ENCODE measurements around the gene POLR2J3.
"Not testable (repeated sequence)": the region's sequence is repeated elsewhere in the genome, so short reads cannot be mapped to it uniquely, and the experiment has no call there.

Gene POLR2J3

DNA sequence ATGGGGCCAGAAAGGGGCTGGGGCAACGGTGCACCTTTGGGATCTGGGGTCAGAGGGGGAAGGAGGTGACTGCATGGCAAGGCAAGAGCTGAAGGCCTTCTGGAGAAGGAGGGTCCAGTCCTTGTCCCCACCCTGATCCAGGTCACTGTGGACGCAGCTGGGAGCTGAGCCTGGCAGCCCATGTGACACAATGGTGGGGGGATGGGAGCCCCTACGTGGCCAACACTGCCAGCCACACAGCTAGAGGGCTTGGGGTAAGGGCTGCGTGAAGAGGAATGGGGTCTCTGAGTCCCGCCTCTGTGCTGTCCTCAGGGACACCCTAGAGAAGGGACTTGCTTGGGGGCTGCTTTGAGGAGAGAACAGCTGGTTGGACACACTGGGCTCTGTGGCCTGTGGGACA lies 9.3 kb upstream of the POLR2J3 start:
- not testable (repeated sequence) for DNase-seq

DNA sequence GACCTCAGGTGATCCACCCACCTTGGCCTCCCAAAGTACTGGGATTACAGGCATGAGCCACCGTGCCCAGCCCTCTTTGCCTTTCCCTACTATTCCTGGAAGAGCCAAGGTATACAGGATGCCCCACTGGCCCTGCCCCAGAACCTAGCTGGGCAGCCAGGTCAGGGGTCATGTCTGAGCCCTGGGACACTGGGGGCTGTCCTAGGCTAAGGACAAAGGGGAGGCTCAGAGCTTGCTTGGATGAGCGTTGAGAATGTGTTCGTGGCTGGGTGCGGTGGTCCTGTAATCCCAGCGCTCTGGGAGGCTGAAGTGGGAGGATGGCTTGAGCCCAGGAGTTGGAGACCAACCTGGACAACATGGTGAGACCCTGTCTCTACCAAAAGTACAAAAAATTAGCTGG lies 6.1 kb upstream of the POLR2J3 start:
- DNase-seq = not testable (repeated sequence)

DNA sequence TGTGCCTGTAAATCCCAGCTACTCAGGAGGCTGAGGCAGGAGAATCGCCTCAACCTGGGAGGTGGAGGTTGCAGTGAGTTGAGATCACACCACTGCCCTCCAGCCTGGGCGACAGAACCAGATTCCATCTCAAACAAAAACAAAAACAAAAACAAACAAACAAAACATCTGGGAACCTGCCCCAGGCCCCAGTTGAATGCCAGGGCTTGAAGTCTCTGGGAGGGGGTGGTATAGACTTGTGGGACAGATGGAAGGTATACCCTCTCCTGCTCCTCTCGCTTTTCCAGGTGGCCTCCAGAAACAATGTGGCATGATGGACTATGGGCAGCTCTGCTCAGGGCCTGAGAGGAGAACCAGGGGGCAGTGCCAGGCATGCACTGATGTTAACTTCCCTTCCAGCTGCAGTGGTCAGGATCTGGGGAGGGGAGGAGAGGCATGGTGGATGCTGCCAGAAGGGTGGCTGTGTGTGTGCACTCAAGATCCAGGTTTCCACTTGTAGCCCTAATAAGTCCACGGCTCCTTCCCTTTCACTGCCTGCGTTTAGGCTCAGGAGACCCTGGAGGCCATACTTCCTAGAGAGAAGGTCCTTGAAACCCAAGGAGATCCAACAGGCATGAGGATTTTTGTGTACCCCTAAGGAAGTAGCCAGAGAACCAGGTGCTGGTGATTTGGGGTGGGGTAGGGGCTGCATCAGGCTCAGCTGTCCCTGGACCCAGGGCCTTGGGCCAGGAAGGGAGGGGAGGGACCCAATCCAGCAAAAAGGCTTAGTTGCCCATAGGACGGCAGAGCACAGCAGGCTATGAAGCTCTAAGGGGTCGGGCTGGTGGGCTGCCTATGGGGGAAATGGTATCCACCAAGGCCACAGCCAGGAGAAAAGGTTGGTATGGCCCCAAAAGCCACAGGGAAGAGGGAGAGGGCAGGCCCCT lies 5.2 kb upstream of the POLR2J3 start:
- DNase-seq = not testable (repeated sequence)

DNA sequence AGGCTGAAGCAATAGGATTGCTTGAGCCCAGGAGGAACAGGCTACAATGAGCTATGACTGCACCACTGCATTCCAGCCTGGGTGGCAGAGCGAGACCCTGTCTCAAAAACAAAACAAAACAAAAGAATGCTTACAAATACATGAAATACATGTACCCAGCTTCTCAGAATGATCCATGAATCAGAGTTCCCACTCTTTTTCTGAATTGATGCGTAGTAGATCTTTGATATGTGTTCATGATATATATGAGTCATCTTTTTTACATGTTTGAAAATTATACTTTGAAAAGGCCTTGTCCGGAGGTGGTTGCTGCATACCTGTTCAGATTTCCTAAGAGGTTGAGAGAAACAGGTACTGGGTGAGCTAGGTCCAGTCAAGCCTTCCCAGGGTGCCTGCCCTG lies 4.0 kb upstream of the POLR2J3 start:
- not testable (repeated sequence) for DNase-seq

DNA sequence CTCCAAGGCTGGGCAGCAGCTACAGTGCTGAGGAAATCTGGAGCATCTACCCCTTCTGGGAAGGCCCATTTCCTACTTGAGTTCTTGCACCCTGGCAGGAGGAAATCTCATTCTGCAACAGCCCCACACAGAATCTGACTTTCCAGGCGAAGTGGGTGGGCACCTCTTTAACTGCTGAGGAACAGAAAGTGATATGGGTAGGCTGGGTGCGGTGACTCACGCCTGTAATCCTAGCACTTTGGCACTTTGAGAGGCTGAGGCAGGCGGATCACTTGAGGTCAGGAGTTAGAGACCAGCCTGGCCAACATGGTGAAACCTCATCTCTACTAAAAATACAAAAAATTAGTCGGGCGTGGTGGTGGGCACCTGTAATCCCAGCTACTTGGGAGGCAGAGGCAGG lies 2.2 kb upstream of the POLR2J3 start:
- not testable (repeated sequence) for DNase-seq

DNA sequence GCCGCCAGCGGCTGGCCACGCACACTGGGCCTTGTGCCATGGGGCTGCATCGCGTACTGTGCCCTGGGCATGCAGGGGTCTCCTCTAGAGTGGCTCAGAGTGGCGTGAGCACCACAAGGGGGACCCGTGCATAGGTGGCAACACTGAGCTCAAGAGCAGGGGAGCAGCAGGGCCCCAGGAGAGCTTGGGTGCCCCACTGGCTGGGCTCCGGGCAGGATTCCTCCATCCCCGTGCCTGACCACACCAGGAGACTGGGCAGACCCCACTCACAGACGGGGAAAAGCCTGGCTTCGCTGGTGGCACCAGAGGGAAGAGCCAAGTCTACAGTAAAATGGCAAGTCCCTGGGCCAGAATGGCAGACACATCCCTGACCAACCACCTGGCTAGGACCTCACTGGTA lies 3.8 kb downstream of the POLR2J3 start:
- not testable (repeated sequence) for DNase-seq

DNA sequence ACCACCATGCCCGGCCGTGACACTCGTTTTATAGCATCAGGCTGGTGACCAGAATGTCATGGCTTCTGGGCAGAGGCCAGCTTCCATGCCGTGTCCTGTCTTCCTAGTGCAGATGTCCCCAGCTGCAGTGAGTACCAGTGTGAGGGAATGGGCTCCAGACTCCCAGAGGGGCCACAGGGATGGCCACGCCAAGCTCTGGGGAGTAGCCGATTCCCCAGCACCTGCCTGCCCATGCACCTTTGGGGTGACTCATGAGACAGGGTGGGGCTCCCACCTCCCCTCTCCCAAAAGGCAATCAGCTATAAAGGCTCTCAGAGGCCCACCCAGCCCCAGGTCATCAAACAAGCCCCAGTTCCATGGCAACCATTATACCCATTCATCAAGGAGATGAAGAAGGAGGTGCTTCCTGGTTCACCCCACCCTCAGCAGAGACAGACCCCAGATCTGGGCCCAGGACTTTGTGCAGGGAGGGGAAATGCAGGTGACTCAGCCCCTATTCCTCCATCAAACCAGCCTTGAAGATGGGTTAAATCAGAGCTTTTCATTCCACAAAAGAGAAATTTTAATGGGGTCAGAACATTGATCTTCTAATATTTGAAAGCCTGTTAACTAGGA lies 21.5 kb downstream of the POLR2J3 start, which contains the start of gene SPDYE2:
Gene SPDYE2, plus strand, starts transcription at position 419 of the 615 bp plus-strand sequence. CDS start 2,030 bp downstream, outside the sequence.
- not testable (repeated sequence) for DNase-seq

DNA sequence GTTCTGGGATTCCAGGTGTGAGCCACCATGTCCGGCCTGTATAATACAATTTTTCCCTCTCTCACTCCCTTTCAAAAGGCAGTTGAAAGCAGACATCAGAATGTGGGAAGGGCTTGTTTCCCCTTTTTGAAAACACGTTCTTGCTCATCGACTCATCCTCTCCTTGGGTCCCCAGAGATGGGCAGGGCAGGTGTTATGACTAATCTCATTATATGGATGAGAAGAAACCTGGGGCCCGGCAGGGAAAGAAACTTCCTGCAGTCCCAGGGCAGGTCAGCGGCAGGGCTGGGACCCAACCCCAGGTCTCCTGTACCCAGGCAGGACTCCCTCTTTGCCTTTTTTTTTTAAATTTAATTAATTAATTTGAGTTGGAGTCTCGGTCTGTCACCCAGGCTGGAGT lies 26.0 kb downstream of the POLR2J3 start:
- DNase-seq = not testable (repeated sequence)

DNA sequence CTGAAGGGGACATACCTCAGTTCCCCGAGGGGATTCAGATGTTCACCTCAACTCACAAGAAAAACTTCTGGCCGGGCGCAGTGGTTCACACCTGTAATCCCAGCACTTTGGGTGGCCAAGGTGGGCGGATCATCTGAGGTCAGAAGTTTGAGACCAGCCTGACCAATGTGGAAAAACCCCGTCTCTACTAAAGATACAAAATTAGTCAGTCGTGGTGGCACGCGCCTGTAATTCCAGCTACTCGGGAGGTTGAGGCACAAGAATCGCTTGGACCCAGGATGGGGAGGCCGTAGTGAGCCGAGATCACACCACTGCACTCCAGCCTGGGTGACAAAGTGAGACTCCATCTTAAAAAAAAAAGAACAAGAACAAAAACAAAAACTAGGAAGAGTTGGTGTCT lies 27.1 kb downstream of the POLR2J3 start:
- DNase-seq = not testable (repeated sequence)

DNA sequence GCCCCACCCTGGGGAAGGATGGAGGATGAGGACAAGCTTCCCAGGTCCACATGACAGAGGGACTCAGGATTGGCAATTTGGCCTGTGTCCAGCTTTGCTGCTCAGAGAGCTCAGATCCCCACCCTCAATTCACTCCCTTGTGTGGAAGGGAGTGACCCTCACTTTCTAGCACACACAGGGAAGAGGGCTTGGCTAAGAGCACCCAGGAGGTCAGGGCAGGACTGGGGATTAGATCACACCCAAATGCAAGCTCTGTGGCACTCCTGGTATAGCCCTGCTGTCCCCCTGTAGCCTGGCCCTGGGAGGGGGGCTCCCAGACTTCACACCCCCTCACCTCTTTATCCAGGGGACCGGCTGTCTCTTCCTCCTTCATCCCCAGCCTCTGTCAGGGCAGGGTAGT lies 28.0 kb downstream of the POLR2J3 start:
- DNase-seq = not testable (repeated sequence)

DNA sequence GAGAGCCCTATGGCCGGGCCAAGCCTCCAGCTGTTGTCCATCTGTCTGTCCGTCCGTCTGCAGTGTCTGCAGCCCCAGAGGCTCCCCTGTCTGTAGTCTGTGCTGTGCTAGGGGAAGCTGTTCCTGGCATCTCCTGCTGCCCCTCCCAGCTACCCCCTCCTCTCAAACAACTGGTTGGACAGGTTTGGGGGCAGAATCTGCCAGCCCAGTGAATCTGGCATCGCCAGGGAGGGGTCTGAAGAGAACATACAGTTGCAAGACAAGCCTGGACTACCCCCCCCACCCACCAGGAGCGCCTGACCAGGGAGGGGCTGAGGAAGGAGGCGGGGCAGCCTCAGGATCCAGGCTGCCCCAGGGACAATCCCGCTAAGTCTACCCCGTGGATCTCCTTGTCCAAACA lies 28.8 kb downstream of the POLR2J3 start, which contains the start of gene UPK3BL2:
Gene UPK3BL2, minus strand, starts transcription at position 101 of the 400 bp plus-strand sequence. Its CDS starts 60 bp downstream, at position 41.
- not testable (repeated sequence) for DNase-seq

DNA sequence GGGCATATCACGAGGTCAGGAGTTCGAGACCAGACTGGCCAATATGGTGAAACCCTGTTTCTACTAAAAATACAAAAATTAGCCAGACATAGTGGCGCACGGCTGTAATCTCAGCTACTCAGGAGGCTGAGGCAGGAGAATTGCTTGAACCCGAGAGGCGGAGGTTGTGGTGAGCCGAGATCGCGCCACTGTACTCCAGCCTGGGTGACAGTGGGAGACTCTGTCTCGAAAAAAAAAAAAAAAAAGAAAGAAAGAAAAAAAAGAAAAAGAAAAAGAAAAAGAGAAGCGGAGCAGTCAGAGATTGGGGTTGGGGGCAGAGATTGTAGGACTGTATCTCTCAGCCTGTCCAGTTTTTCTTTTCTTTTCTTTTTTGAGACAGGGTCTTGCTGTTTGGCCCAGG lies 29.6 kb downstream of the POLR2J3 start:
- DNase-seq = not testable (repeated sequence)

DNA sequence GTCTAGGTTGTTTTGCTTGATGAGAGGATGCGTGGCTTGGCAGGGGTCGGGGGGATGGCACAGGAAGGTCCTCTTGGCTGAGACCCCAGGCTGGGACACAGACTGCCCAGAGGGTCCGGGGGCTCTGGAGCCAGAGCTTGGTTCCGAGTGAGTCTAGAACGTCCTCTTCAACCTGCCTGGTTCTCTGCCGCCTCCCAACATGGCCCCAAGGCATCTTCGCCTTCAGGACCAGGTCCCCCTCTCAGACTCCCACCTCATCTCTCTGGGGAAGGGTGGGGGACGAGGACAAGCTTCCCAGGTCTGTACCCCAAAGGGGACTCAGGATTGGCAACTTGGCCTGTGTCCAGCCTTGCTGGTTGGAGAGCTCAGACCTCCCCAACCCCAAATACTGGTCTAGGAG lies 30.3 kb downstream of the POLR2J3 start:
- DNase-seq = not testable (repeated sequence)

DNA sequence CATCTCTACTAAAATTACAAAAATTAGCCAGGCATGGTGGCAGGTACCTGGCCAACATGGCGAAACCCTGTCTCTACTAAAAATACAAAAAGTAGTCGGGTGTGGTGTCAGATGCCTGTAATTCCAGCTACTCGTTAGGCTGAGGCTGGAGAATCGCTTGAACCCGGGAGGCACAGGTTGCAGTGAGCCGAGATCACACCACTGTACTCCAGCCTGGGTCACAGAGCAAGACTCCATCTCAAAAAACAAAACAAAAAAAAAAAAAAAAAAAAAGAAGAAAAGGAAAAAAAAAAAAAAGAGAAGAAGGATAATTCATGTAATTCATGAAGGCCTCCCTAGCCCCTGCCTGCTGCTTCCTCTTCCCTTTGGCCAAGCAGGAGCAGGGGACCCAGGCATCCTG lies 31.8 kb downstream of the POLR2J3 start:
- not testable (repeated sequence) for DNase-seq

DNA sequence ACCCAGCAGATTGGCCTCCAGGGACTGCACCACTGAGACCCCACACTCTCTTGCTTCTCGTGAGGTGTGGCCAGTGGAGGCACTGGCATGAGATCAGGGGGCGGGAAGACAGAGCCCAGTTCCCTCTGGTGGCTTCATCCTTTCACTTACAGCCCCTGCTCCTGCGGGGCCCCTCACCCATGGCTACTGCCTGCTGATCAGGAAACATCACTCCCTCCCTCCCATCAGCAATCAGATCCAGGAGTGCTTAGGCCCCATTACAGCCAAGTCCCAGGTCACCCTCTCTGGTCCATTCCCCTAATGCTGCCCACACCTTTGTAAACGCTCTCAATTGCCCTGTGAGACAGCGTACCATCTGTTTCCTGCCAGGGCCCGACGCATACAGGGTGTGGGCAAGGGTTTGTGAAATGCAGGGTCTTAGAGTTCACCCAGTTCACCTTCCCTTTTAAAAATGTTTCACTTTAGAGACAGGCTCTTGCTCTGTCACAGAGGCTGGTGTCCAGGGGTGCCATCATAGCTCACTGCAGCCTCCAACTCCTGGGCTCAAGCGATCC lies 37.2 kb downstream of the POLR2J3 start:
- not testable (repeated sequence) for DNase-seq

DNA sequence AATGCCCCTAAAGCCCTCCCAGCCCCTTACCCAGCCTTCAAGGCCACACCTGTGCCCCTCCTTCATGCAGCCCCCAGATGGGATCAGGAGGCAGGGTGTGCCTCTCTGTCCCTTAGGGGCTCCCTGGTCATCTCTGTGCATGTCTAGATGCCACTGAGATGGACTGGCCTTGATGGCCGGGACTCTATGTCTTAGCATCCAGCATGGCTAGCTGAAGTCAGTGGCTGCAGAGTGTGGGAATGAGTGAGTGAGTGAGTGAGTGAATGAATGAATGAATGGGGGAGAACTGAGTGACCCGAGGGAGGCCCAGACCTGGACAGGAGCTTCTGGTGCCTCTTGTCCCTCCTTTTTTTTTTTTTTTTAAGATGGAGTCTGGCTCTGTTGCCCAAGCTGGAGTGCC lies 40.3 kb downstream of the POLR2J3 start:
- DNase-seq = not testable (repeated sequence)

DNA sequence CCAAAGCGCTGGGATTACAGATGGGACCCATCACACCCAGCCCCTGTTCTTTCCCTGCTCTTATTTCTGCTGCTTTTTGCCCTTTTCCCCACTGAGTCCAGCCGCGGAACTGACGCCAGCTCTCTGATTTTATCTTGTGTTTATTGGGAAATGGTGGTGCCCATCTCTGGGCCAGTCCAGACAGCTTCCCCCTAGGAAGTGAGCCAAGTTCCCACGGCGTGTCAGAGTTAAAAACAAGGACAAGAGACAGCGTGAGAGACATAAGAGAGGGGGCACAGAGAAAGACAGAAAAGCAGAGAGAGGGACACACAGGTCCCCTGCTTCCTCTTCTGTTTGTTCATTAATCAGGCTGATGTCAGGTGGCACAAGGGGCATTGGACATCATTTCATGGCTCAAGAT lies 40.8 kb downstream of the POLR2J3 start:
- not testable (repeated sequence) for DNase-seq

DNA sequence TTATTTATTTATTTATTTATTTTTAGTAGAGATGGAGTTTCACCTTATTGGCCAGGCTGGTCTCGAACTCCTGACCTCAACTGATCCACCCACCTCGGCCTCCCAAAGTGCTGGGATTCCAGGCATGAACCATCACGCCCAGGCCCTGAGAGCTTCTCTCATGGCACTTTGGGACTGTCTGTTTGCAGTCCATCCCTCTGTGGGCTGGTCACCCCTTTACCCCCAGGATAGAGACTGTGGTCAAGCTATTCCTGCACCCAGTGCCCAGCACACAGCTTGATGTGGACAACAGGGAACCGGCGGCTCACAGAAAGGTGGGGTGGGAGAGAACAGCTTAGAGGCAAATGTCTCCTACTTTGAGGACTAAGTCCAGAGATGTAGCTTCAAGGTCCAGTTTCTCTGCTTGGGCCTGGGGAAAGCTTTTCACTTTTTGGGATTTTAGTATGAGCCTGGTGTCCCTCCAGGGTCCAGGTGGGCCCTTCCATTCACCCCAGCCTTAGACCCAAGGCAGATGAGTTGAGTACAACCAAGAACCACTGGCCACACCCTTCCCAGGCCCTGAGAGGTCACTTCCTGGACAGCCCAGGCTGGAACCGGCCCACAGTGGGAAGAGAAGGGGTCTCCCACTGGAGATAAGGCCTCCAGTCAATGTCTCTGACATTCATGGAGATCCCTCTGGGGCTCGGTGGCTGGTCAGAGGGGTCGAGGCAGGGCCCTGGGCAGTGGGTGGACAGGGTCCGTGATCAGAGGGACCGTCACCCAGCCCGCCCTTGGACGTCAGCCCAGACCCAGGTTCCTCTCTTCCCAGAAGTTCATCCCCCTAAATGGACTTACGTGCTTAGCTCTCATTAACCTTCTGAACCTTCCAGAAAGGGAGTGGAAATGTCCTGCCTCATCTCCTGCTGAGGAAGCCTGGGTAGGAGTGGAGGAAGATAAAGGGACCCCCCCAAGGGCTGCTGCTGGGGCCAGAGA lies 44.3 kb downstream of the POLR2J3 start:
- DNase-seq = not testable (repeated sequence)

DNA sequence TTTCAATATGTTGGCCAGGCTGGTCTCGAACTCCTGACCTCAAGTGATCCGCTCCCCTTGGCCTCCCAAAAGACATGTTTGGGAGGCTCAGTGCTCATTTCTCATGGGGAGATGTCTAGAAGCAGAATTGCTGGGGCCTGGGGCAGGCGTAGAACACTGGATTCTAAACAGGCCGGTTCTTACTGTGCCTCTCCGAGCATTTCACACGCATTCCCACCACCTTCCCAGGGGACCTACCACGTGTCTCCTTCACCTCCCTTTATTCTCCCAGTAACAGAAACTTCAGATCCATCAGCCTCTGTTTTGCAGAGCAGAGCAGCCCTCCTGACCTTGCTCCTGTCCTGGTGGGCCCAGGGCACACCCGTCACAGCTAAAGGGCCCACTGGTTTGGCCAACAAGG lies 45.2 kb downstream of the POLR2J3 start:
- DNase-seq = not testable (repeated sequence)

DNA sequence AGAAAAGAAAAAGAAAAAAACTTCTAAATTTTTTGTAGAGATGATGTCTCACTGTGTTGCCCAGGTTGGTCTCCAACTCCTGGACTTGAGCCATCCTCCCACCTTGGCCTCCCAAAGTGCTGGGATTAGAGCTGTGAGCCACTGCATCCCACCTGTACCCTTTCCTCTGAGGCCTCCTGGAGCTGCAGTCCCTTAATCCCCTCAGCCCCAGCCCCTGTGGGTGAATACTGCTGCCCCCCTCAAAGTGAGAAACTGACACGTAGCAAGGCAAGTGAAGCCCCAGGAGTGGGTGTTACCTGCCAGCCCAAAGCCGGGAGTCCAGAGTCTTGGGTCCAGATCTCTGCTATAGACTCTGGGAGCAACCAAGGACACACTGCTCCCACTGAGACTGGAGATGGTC lies 47.6 kb downstream of the POLR2J3 start:
- DNase-seq = not testable (repeated sequence)

DNA sequence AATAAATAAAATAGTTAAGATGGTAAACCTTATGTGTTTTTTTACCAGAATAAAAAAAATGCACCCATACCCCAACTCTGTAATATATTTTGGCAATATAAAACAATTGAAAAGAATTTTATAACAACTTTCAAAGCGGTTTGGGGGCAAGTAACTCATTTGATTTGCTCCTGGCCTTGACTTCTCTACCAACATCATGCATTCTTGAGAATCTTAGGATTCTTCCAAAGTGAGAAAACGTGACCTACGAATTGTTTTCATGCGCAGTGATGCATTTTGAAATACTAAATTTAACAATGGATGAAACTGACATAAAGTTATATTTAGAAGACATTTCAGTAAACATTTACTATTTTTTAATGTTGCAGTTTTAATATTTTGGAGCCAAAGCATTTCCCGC lies 51.6 kb downstream of the POLR2J3 start:
- not testable (repeated sequence) for DNase-seq

DNA sequence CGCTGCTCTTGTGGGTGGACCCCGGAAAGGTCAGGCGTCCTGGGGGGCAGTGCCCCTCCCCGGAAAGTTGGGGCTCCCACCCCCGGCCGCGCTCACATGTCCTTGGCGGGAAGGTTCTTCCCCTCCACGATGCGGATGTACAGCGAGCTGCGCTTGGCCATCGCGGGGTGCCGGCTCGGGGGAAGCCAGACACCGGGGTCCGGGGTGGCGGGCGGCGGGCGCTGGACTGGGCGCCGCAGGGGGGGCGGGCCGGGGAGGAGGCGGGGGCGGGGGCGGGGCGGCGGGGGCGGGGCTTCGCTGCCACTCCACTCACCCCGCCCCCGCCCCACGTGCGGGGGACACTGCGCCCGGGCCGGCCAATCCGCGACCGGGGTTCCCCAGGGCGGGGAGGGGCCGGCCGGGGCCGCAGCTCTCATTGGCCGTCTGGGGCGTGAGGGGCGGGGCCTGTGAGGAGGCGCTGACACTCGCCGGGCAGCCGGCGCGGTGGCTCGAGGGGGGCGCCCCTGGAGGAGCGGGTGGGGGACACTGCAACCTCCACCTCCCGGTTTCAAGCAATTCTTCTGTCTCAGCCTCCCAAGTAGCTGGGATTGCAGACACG lies 54.7 kb downstream of the POLR2J3 start, which contains the start of gene RASA4B:
Gene RASA4B, minus strand, starts transcription at position 228 of the 598 bp plus-strand sequence. Its CDS starts 67 bp downstream, at position 161.
- DNase-seq = peak in 1 of 2 donors; percentile 29

Data from CD4-positive, alpha-beta T cell treated with Interleukin-1 beta for 1 hour (primary cell).